ENCODE results near the gene USP46.

The USP46 gene

DNA sequence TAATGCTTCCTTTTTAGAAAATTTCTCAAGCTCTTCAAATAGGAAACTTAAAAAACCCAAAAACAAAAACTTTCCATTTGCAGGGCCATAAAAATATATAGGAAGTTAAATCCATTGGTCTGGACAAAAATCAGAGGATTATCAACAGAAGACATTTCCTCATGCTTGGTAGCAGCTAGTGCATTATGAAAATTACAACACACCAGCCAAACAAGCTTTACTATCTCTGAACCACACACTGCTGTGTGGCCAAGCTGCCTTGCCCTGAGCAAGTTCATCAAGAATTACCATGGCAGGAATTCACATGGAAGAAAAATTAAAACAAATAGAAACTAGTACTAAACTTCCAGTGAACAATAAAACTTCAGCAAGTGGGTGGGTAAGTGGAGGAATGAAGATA, 3.6 kb downstream of the USP46 start:
- no peak for DNase-seq

DNA sequence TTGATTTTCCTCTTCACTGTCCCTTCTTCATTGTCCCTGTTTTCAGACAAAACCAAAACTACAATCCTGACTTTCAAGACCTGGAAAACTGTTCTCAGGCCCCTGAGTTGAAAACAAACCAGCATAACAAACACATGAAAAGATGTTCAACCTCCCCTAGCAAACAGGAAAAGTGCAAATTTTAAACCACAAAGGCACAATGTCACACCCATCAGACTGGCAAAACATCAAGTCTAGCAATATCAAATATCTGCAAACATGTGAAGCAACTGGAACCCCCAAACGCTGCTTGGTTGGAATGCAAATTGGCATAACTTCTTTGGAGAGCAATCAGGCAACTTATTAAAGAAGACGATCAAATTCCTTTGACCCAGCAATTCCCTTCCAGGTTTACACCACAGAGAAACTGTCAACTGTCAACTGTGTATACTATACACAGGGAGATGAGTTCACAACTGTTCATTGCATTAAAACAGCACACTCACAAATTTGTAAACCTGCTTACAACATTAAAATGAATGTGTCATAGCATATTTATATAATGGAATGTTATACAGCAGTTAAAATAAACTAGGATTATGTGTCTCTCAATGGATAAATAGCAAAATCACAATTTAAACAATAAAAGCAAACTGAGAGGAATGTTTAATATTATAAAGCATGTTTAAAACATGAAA, 7.0 kb downstream of the USP46 start:
- no peak for DNase-seq

DNA sequence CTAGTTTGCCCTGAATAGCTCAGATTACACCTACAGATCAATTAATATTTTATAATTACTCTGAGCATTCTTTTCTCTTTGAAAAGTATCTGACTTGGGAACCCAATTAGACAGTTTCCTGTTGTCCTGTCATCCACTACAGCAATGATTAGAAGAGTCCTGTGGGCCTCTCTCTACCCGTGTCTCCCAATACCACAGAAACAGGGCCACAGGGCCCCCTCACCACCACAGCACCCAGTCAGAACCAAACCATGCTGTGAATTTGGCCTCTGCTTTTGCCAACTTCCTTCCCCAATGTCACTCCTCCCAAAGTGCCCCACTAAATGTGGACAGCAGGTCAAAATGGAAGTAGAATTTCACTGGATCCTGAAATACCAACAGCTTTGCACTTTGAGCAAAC, 10.3 kb downstream of the USP46 start:
- DNase-seq: no peak

DNA sequence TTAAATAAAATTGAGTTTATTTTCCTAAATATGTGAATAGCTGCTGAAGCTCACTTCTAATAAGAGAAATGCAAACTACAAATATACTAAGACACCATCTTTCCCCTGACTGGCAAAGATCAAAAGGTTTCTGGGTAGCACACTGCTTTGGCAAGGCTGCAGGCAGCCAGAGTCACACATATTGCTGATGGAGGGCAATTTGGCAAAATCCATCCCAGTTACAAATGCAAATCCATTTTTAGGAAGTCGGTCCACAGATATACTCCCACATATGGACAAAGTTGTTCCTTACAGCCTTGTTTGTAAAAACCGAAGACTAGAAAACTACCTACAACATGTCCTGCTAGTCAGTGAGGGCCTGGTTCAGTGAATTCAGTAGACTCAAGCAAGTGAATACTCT, 12.4 kb downstream of the USP46 start:
- DNase-seq: no peak

DNA sequence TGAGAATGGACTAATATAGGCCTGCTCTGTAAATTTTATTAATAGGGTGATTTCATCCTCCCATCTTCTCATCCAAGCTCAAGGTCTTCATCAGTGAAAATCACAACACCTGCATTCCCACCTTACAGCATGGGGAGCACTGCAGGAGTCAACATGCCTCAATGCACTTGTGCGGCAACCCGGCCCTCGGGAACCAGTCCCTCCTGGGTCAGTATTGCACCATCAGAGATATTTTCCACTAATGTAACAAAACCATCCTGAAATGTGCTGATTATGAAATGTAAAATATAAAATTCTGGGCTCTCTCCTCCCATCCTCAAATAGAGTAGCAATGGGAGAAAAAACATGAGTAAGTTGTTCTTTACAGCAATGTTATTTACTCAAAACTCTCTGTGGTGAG, 13.0 kb downstream of the USP46 start:
- no peak for DNase-seq

DNA sequence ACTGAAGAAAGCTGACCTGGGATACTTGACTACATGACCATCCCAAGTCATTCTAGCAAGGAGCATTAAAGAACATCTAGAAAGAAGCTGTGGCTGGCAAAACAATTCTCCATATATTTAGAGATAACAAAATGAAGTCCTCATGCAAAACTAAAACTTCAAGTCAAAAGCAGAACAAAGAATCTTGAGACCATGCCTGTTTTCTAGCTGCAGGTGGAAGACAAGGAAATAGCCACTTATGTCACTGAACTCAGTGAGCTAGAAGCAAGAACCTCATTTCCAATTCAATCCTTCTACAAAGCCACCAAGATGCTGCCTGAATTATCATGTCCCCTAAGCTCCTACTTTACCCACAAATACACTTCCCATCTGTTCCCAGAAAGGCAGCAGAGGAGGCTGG, 13.8 kb downstream of the USP46 start:
- no peak for DNase-seq

DNA sequence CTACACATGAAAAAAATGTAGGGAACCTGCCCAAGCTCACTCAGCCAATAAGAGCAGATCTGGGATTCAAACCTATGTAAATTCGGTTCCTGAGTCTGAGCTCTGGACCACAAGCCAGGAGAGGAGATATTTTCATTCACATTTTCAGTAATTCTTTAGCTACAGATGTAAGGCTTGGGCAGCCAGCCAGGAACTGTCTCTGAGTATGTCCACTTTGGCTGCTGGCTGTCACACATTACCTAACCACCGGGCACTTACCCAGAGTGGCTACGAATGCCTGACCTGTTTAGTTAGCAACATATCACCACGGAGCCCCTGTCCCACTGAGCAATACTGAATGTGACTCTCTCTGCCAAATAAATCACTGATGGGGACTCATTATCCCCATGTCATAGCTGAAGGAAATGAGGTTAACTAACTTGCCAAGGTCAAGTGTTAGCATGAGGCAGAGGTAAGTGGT, 15.3 kb downstream of the USP46 start:
- peak in 1 of 2 experiments; percentile 39 for DNase-seq

DNA sequence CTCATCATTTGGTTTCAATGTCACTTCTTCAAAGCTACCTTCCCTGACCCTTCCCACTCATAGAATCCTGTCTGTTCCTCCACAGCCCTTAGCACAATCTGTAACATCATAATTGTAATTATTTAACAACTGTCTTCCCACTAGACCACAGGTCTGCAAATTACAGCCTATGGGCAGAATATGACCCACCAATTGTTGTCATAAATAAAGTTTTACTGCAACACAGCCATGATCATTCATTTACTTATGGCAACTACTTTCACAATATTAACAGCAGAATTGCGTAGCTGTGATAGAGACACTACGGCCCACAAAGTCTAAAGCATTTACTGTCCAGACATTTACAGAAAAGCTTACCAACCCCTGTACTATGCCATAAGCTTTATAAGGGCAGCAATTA, 15.9 kb downstream of the USP46 start:
- no peak for DNase-seq

DNA sequence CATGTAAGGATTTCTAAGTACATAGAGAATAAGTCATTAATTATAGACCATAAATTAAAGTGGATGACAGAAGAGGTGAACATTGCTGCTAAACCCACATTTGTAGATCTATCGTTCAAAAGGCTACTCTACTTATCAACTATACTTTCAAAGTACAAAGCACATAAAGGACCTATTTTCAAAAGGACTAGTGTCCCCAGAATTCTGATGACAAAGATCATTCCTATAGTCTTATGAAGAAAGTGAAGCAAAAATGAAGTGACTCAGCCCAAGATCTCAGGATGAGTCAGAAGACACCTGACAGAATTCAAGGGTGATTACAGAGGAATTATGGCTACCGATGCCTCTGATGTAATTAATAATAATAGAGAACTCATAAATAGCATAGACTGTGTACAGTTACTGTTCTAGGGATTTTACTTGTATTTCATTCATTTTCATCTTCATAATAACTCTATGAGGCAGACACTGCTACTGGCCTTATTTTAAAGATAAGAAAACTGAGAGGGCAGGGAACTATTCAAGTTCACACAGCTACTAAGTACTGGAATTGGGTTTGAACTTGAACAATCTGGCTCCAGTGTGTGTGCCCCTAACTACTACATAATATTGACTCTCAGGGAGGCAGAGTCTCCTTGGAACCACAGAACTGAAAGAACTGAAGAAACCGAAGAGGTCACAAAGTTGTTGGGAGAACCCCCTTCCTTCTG, 17.1 kb downstream of the USP46 start:
- DNase-seq: no peak

DNA sequence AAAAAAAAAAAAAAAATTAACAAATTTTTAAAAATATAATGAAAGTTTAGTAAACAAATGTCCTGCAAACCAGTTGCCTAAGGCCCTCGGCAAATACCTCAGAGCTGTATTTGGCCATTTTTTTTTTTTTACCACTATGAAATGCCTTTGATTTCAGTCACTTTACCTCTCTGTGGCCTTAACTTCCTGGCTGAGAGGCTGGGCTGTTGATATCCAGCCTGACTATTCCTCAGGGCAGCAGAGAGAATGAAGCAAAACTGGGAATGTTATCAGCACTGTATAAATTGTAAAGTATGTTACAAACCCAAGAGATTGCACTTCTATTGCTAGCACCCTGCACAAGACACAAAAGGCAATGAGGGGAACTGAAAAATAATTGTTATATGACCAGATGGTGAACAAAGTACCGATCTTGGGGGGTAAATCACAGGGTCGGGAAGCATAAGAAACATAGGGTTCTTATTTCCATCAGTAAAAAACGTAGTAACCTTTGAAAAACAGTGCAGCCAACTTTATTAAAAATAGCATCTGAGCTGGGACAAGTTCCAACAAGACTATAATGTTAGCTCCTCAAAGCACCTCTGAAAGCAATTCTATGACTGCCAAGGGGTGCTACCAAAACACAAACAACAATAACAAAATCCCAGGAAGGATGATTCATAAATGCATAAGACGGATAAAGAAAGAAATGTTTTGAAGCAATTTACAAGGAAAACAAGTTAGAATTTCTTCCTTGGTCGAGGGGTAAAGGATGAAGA, 18.1 kb downstream of the USP46 start:
- peak in 1 of 2 experiments; percentile 30 for DNase-seq

DNA sequence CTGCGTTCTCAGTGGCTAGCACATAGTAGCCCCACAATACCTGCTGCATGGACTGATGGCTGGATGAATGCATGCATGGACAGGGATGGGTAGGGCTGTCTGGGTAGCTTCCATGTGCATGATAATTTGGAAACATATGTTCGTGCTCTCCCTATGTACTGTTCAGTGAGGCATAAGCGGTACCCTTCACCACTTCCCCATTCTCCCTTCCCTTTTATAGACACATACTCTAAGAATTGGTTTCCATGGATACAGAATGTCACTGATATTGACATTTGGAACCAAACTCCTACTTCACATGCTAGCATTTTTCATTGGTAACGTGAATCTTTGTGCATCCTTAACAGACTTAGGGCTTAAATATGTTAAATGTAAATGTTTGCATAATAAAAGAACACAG, 20.4 kb downstream of the USP46 start:
- no peak for DNase-seq

DNA sequence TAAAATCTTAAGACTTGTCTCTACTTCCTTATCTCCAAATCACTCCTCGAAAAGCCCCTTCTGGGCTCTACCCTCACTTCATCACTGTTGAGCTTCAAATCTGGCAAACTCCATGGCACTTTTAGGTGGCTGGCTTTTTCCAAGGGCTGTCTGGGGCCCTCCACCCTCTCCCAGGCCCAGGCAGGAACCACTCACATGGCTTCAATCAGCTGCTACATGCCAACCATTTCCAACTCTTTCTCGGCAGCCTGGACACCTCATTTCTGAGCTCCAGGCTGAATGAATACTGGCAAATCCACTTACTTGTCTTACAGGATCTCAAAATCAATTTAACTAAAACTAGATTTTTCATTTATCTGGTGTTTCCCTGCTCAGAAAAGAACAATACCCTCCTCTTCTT, 22.0 kb downstream of the USP46 start:
- DNase-seq: no peak

DNA sequence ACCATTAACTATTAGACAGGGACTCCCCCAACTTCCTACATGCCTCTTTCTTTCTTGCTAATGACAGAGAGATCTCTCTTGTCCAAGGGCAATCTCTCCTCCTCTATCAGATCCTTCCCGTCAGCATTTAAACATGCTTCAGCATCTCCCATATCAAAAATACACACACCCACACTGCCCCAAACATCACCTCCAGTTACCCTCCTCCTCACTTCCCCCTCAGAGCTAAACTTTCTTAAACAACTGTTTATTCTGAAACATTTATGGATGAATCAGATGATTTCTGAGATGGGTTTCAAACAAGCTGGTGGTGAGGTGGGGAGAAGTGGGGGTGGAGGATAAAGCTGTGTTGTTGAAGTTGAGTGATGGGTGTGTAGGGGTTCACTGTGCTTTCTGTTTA, 23.5 kb downstream of the USP46 start:
- DNase-seq: no peak

DNA sequence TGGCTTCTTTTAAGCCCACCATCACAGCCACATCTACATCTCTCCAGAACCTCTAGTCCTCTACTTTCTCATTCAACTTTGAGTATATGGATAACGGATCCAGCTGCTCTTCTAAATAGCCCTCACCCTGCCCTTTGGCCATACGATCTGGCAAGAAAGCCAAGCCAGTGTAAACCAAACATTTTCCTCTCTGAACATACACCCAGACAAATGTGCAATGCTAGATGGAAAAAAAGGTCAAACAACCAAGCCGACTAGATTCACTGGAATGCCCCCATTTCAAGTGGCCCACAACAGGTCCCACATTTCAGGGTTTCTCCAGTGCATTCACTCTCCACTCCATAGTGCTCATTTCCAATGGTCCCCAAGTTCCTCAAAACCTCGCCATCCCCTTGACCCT, 24.0 kb downstream of the USP46 start:
- no peak for DNase-seq

DNA sequence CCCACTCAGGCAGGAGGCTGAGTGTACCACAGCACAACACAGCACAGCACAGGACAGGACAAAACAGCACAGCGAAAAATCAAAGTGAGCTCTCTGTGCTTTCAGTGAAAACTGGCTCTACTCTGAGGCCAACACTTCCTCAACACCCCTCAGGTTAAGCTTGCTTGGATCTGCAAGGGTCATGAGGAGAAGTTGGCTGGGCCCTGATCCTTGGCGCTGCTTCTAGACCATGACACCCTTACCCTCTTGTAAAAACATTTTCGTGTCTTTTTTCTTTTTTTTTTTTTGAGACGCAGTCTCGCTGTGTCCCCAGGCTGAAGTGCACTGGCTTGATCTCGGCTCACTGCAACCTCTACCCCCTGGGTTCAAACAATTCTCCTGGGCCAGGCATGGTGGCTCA, 25.3 kb downstream of the USP46 start:
- DNase-seq: no peak

DNA sequence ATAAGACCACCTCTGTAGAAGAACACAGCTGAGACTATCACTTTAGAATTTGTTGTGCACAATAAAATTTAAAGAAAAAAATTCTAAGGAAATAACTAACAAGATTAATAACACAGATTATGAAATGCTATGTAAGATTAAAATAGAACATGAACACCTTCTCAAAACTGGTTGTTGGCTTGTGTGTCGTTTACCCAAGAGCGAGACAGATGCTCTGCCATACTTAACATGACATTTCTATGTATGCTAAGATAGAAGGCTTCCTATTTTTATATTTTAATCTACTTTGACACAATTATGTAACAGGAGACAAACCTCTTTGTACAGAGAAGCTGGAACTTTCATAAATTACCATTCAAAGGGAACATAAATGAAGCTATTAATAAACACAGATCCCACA, 30.1 kb downstream of the USP46 start:
- DNase-seq: no peak

DNA sequence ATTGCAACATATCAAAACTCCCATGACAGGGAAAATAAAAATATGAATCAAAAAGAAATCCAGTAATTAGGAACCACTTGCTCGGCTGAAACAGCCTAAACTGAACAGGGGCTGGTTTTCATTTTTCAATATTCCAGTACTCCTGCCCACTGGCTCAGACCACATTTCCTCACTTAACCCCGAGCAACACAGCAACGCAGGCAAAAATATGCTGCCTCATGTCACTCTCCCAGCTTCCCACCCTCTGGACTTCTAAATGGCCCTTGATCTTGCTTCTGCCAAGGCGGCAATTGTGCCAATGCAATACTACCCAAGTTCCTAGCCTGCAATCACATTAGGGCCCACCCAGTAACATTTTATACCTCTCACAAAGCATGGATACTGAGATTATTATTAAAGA, 30.6 kb downstream of the USP46 start:
- DNase-seq: no peak

DNA sequence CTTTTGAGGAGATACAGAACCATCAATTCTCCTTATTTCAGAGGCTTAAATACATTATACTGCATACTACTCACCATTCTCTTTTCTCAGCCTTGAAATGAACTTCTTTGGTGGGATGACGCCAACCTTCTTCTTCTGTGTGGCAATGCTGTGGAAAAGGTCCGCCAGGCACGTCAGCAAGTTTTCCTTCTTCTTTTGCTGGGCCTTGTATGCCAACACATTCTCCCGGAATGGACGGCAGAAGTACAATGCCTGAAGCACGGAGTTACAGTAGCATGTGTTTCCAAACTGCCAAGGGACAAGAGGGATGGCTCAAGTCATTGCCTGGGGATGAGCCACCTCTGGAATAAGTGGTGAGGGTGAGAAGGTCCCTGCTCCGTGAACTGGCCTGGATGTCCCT, 31.2 kb downstream of the USP46 start:
- DNase-seq: no peak

DNA sequence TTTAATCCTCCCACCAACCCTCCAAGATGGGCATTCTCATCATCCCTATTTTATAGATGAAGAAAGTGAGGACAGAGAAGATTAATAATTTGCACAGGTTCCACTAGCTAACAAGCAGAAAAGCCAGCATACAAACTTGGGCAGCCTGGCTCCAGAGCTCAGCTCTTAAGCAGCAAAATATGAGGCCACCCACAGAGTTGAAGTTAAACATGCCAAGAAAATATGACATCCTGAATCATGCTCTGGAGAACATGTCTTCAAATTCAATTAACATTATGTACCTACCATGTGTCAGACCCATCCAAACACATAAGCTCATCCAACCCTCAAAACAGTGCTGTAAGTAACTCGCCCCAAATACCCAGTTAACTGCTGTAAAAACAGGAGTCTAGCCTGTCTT, 33.9 kb downstream of the USP46 start:
- DNase-seq: peak in 1 of 2 experiments; percentile 39

DNA sequence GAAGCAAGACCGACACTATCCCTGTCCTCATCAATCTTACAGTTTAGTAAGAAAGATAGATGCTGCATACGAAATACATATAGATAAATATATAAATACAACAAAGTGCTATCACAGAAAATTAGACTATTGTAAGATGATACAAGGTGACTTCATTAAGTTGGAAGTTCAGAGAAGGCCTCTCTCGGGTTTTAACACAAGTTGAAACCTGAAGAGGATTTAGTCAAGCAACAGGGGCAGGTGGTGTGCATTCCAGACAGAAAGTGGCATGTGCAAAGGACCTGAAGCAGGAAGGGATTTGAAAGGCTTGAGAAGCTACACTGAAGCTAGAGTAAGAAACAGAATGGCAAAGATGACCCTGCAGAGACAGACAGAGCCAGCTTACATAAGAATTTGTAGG, 36.5 kb downstream of the USP46 start:
- DNase-seq: no peak

DNA sequence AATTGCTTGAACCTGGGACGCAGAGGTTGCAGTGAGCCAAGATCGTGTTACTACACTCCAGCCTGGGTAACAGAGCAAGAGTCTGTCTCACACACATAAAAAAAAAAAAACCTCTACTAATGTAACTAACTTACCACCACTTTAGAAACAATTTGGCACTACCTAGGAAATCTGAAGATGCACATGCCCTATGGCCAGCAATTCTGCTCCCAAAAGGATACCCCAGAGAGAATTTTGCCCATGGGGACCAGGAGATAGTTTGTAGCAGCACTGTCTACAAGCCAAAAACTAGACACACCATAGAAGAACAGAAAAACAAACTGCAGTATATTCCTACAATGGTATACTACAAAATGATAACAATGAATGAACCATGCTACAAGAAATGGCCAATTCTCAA, 37.5 kb downstream of the USP46 start:
- DNase-seq: no peak

DNA sequence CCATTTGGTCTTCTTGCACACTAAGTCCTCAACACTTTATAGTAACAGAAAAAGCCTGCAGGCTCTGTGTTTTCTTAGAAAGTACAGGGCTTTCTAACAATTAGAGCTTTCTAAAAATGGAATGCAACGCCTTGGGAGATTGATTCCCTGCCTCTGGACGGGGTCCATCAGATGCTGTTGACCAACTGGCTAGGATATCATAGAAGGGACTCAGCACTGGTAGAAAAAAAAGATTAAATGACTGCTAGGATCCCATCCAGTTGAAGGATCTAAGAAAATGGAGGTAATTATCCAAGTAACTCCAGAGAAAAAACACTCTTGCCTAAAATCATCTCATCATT, 39.5 kb downstream of the USP46 start:
- no peak for DNase-seq

DNA sequence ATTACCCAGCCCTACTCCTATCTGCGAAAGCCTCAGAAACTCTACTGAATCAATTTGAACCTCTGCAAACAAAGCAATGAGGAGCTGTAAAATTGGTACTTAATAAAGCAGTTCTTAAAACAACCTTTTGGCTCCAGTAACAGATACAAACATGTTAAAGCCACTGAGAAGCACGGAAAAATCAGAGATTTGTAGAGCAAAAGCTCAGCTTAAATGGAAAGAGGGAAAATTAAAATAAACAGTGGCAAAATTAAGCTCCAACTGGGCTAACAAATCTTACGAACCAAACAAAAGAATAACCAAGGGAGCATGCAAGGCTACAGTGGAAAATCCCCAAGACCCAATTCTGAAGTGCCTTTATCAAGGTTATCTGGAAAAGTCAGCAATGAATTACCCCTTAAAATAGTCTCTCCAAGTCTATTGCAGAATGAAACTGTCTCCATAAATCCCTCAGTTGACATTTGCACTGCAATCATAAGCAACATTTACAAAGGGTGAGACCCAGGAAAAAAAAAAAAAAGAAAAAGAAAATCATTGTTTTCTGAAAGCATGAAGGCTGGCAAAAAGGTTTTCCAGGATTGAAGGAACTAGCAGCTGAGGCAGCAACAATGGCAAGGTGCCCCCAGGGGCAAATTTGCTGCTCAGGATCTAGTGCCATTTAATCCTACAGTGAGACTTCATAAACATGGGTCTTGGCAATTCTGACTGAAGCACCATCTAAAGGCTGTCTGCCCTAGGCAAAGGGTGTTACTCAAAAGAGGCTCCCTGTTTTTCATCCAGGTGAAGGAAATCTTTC, 40.1 kb downstream of the USP46 start:
- no peak for DNase-seq
